Ecto neural progenitor cell (in vitro differentiated cells): ENCODE data around the gene MGAT5.

Experiments
- DNase-seq: peaks from one replicate; pipeline ENCODE4 v3.0.0-alpha.2; 2018; ENCODE audit warnings: low spot score

Gene MGAT5

DNA sequence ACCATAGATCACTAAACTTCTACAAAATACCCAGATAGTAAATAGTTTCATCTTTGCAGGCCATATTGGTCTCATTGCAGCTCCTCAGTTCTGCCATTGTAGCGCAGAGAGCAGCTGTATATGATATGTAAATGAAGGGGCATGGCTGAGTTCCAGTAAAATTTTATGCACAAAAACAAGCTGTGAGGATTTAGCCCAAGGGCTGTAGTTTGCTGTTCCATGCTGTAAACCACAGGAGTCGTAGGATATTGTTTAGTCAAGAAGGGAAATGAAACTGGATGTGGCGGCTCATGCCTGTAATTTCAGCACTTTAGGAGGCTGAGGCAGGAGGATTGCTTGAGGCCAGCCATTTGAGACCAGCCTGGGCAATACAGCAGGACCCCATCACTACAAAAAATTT lies 83.0 kb downstream of the MGAT5 start:
- DNase-seq, result no peak

DNA sequence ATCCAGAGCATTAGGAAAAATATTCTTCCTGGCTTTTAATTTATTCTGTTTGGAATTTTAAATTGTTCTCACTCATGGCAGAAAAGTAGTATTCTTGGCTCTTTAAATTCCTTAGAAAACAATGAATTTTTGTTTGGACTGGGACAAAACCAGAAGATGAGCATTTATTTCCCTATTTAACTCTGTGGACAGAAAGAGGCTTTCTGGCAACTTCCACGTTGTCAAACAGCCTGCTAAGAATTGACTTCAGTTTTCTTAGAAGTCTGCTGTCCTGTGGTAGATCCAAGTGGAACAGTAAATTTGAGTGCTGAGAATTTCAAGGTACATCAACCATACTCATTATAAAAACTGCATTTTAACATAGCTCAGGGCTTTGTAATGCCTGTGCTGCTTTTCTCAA lies 83.8 kb downstream of the MGAT5 start:
- DNase-seq, result no peak

DNA sequence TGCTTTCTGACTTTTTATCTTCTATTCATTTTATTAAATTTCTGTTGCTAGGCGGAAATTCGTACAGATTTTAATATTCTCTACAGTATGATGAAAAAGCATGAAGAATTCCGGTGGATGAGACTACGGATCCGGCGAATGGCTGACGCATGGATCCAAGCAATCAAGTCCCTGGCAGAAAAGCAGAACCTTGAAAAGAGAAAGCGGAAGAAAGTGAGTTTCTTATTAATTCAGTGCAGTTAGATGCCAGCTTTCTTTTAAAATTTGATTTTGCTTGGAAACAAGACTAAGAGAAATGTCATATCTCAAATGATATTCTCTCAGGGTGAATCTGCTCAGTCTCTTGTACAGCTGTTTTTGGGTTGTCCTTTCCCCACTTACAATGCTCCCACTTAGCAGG lies 84.3 kb downstream of the MGAT5 start:
- DNase-seq, result no peak

DNA sequence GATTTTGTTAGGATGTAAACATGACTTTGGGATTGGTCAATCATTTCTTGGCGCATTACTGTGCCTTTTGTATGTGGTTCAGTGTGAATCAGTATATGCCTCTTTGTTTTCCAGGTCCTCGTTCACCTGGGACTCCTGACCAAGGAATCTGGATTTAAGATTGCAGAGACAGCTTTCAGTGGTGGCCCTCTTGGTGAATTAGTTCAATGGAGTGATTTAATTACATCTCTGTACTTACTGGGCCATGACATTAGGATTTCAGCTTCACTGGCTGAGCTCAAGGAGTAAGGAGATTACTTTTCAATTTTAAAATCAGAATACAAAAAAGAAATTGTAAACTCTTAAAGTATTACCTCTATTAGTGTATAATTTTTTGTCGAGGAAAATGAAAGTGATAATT lies 87.6 kb downstream of the MGAT5 start:
- no peak for DNase-seq

DNA sequence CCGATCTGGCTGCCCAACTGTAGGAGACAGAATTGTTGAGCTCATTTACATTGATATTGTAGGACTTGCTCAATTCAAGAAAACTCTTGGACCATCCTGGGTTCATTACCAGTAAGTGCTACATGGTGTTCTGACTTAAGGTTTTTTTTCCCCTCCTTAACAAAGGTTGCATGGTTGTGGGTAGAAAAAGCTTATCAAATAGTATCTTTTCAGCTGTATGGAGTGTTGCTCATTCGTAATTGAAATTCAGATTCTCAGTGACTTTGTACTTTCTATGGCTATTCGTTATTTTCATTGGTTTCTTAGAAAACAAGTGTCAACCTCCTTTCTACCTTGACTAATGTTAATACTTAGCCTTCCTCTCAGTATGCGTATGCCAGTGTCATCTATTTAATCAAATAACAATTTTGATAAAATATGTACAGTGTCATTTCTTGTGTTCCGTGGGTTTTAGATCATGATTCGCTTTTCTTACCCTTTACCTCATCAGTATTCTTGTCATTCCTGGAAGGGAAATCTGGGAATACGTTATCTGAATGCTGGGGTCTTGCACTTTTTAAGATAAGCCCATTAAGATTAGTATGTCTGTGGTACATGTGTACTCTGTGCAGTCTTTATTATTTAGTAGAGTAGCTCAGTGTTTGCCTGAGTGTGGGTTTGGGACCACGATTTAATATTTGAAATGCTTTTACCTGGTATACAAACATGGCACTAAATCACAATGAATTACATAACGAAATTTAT lies 91.3 kb downstream of the MGAT5 start:
- DNase-seq, result no peak

- DNase-seq, result no peak
Observed at GRCh38 chr2:134346141-134346540, 92.3 kb downstream of the MGAT5 start.

GRCh38 chr2:134347756-134348155 lies 93.9 kb downstream of the MGAT5 start:
- no peak for DNase-seq

GRCh38 chr2:134348239-134348638 lies 94.4 kb downstream of the MGAT5 start:
- no peak for DNase-seq

DNA sequence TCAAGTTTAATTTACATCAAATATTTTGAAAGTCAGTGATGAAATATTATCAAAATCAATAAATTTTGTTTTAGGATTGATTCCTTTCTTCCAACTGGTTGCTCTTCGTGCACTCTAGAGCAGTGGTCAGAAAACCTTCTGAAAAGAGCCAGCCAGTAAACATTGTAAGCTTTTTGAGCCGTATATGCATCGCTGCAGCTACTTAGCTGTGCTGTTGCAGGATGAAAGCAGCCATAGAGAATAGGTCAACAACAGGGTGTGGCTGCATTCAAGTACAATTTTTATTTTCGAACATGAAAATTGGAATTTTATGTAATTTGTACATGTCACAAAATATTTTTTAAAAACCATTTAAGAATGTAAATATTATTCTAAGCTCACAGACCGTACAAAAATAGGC lies 94.9 kb downstream of the MGAT5 start:
- no peak for DNase-seq

- no peak for DNase-seq
Observed at GRCh38 chr2:134351016-134351415, 97.1 kb downstream of the MGAT5 start.

DNA sequence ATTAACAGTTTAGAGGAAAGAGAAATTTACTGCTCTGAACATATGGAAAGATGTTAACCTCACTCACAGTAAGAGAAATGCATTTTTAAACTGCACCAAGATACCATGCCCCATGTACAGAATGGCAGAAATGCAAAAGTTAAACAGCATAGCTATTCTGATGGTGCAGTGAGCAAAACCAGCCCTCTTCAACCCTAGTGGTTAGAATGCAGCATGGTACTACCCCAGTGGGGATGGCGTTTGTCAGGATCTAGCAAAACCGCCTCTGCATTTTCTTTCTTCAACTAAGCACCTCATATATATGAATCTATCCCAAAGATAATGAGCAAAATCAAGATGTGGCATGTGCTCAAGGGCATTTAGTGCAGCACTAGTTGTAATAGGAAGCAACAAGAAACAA lies 98.0 kb downstream of the MGAT5 start:
- DNase-seq, result no peak

DNA sequence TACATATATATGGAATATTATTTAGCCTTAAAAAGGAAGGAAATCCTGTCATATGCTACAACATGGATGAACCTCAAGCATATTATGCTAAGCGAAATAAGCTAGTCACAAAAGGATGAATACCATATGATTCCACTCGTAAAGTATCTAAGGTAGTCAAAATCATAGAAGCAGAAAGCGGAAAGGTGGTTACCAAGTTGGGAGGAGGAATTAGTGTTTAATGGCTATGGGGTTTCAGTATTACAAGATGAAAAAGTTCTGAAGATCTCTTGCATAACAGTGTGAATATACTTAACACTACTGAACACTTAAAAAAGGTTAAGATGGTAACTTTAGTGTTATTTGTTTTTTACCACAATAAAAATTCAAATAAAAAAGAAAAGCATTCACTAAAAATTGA lies 99.0 kb downstream of the MGAT5 start:
- no peak for DNase-seq

DNA sequence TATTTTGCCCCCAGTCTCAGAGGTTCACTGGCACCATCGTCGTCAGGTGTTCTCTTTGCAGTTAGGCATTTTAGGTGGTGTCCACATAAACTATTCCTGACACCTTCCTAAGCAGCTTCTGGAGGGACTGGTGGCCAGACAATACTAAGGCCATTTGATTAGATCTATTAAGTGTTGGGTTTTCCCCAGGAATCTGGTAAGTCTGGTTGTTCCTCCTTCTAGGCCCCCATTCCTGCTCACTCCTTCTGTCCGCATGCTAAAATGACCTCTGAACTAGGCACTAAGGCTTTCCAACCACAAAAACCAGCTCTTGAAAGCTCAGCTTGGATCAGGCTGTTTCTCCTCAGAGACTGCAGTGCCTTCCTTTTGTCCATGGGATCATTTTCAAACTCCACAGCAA lies 100.7 kb downstream of the MGAT5 start:
- DNase-seq, result no peak

DNA sequence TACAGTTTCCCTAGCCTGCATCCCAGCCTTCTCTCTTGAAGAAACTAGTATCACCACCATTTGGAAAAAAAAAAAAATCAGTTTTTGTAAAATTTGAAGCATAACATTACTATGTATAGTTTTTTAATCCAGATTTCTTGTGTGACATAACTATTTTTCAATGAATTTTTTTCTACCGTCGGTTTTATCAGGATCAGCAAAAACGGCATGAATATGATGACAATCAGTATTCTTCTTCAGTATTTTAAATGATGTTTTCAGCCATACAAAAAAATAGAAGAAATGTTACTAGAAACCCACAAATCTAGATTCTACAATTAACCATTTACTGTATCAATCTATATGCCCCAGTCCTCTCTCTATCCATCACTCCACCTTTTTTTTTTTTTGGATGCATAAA lies 103.9 kb downstream of the MGAT5 start:
- DNase-seq, result no peak

DNA sequence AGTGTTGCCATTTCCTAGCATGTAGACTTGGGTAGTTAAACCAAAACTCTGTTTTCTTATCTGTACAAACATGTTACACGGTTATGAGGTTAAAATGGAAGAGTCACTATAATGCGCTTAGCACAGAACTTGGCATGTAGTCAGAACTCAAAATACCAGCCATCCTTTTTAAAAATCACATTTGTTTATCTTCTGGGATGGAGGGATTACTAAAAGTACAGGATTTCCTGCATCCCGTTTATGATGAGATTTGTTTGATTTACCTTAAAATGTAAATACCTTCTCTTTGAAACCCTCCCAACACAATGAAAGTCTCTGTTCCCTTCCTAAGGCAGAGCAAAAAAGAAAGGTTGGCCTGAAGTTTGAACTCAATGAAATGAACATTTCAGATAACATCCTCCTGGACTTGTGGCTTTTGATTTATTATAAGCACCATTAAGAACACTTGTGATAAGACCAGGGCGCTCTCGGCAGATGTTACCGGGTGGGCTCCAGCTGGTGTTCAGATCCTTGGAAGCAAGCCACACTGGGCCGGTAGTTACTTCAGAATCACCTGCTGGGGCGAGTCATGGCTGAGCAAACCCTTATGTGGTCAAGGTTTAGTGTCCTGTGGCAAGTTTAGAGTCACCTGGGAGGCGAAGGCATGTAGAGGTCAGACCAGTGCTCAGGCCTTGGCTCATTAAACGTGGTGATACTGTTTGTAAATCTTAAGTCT lies 105.7 kb downstream of the MGAT5 start:
- DNase-seq, result no peak

- DNase-seq, result no peak
Observed at GRCh38 chr2:134360745-134361487, 107.0 kb downstream of the MGAT5 start.

- no peak for DNase-seq
Observed at GRCh38 chr2:134361648-134362047, 107.8 kb downstream of the MGAT5 start.

DNA sequence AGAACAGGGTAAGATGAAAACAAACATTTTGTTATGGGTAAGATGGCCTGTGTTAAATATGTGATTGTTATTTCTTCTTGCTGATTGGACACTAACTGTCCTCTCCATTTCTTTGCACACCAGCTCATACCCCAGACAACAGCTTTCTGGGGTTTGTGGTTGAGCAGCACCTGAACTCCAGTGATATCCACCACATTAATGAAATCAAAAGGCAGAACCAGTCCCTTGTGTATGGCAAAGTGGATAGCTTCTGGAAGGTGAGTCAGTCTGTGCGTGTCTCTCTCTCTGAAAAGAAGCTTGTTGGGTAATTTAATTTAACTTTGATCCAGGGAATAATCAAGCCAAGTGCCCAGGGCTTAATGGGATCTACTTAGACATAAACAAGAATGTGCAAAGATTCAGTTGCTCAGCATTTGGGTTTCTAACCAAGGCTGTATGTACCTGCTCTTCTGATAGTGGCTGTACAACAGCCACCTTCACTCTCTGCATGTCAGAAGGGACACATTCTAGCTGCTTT lies 108.3 kb downstream of the MGAT5 start:
- no peak for DNase-seq

DNA sequence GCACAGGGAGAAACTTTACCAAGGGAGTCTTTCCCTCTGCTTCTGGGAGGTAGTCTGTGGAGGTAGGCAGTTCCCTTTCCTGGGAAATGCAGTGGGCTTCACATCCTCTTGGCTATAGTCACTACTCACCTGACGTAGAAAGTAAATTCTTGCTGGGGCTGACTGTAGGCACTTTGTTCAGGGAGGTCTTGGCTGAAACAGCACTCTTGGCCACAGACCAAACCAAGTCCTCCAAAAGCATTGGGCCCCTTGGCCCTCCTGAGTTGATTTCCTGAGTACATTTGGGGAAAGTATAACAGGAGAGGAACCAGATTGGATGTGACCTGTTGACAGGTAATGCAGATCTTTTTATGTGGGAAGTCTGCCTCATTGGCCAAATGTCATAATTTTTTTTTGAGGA lies 108.9 kb downstream of the MGAT5 start:
- no peak for DNase-seq

GRCh38 chr2:134365356-134365755 lies 111.5 kb downstream of the MGAT5 start:
- no peak for DNase-seq

DNA sequence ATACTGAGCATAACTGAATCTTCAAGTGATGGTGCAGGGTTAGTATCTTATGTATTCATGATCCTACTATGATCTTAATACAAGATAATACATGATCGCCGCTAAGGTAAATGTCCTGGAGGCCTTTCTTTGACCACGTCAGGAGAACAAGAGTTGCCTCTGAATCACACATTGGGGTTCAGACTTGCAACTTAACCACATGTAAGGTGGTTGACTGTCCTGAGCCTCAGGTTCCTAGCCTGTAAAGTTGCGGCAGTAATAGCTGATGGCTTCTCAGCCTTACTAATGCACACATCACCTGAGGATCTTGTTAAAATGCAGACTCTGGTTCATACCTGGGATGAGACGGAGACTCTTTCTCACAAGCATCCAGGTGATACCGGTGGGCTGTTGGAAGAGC lies 112.5 kb downstream of the MGAT5 start:
- no peak for DNase-seq

- no peak for DNase-seq
Observed at GRCh38 chr2:134367213-134367612, 113.3 kb downstream of the MGAT5 start.
